ENCODE data around the gene MGMT. TPM values are rescaled to one million over a fixed set of nuclear protein-coding genes. Genes with fewer than 3 reads are reported as not detected.

Gene MGMT
- polyA plus RNA-seq, 3 donors = 9.5 to 23.5 (median 17.5) TPM

DNA sequence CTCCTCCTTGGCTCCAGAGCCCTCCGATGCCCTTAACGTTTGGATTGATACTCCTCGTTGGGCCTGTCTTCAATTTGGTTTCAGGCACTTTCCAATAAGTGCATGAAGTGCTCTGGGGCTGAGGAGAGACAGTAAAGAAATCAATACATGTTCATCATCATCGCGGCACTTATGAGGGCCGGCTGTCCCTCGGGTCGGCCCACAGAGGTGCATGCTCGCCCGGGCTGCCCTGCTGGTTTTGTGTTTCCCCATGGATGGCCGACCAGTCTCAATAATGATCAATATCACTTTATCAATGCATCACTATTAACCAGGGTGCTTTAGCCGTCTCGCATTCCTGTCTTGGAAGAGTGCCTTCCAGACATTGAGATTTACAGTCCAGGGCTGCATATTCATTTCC is 342.8 kb downstream of the MGMT start:
- no peak for TF ChIP-seq CTCF (IDR thresholded peaks at IDR 0.05)
- WGBS (ENCODE audit: insufficient coverage) = 89% methylated on average over 7 of the region's 13 CpGs
- no peak overlapping the region for H3K4me3 Mint-ChIP-seq
- H3K4me3 ChIP-seq (replicated peaks in 1 of 3; ENCODE audit: low read depth in 2 of 3, low read length in 3 of 3) = no peak overlapping the region
- H3K27me3 Mint-ChIP-seq (ENCODE audit: low read depth in 3 of 3) = peaks cover 0 to 4% (median 1%) of the 10 kb centered on the region in 3 donors
- H3K79me2 ChIP-seq (ENCODE audit: insufficient read depth, low read length) = no peaks in the 10 kb centered on the region
- no peak overlapping the region for H3K27ac Mint-ChIP-seq
- H3K4me1 ChIP-seq (ENCODE audit: control insufficient read depth in 1 of 2, insufficient read depth in 2 of 2, low read length in 2 of 2) = no peaks in the 10 kb centered on the region
- DNase-seq = no peak
- H3K4me2 ChIP-seq (replicated peaks; ENCODE audit: extremely low read depth, low read length, poor library complexity, severe bottlenecking) = no peak overlapping the region
- no peaks in the 10 kb centered on the region for H3K36me3 Mint-ChIP-seq
- H3K27me3 ChIP-seq (ENCODE audit: control insufficient read depth in 2 of 2, insufficient read depth in 2 of 2, low read length in 2 of 2) = no peaks in the 10 kb centered on the region
- no peaks in the 10 kb centered on the region for H3K36me3 ChIP-seq (replicated peaks in 1 of 2; ENCODE audit: control insufficient read depth in 1 of 2, insufficient read depth in 2 of 2, low read length in 2 of 2)
- H3K9me3 Mint-ChIP-seq = peaks cover 10 to 37% (median 20%) of the 10 kb centered on the region in 7 donors
- H3K9me3 ChIP-seq (replicated peaks in 1 of 2; ENCODE audit: control insufficient read depth in 1 of 2, insufficient read depth in 1 of 2, low read length in 2 of 2) = peaks cover 3 to 16% of the 10 kb centered on the region in 2 donors
- H3K27ac ChIP-seq (ENCODE audit: low read depth in 1 of 2, low read length in 2 of 2) = no peak overlapping the region
- H4K20me1 ChIP-seq (ENCODE audit: insufficient read depth, low read length) = no peaks in the 10 kb centered on the region
- no peaks in the 10 kb centered on the region for H3K4me1 Mint-ChIP-seq
- intact Hi-C loops (cut with micrococcal nuclease) = no loop called here
- no peak overlapping the region for H3K9ac ChIP-seq (ENCODE audit: insufficient read depth, low read length, poor library complexity, severe bottlenecking)
- no peak overlapping the region for H2AFZ ChIP-seq (ENCODE audit: insufficient read depth, low read depth, low read length, poor library complexity, severe bottlenecking)

DNA sequence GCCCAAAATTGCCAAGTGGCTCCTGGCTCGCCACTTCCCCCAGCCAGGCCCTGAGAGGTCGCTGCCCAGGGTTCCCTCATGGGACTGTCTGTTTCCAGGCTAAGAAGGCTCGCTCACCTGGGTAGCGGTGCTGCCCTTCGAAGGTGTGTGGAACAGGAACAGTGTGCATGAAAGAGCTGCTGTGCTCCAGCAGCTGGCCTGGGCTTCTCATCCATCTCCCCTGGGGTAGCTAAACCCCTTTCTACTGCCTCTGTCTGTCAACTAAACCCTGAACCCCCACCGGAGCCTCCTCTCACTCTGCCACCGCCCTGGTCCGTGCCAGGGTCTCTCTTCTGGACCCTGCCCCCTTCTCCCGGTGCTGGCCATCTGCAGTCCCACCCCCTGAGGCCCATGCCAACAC is 344.2 kb downstream of the MGMT start:
- Histone ChIP-seq H3K36me3 (replicated peaks in 1 of 2; ENCODE audit: control insufficient read depth in 1 of 2, insufficient read depth in 2 of 2, low read length in 2 of 2) (no peaks in the 10 kb centered on the region), H3K4me3 (replicated peaks in 1 of 3; ENCODE audit: low read depth in 2 of 3, low read length in 3 of 3) (no peak overlapping the region), H3K27ac (ENCODE audit: low read depth in 1 of 2, low read length in 2 of 2) (no peak overlapping the region), H3K4me2 (replicated peaks; ENCODE audit: extremely low read depth, low read length, poor library complexity, severe bottlenecking) (no peak overlapping the region), H4K20me1 (ENCODE audit: insufficient read depth, low read length) (no peaks in the 10 kb centered on the region), H2AFZ (ENCODE audit: insufficient read depth, low read depth, low read length, poor library complexity, severe bottlenecking) (no peak overlapping the region), H3K79me2 (ENCODE audit: insufficient read depth, low read length) (no peaks in the 10 kb centered on the region), H3K27me3 (ENCODE audit: control insufficient read depth in 2 of 2, insufficient read depth in 2 of 2, low read length in 2 of 2) (no peaks in the 10 kb centered on the region), H3K9ac (ENCODE audit: insufficient read depth, low read length, poor library complexity, severe bottlenecking) (no peak overlapping the region), H3K9me3 (replicated peaks in 1 of 2; ENCODE audit: control insufficient read depth in 1 of 2, insufficient read depth in 1 of 2, low read length in 2 of 2) (peaks cover 0 to 15% of the 10 kb centered on the region in 2 donors), H3K4me1 (ENCODE audit: control insufficient read depth in 1 of 2, insufficient read depth in 2 of 2, low read length in 2 of 2) (no peaks in the 10 kb centered on the region)
- no peak for TF ChIP-seq CTCF (IDR thresholded peaks at IDR 0.05)
- Mint-ChIP-seq H3K4me1 (no peaks in the 10 kb centered on the region), H3K9me3 (peaks cover 8 to 29% (median 11%) of the 10 kb centered on the region in 7 donors), H3K27ac (no peak overlapping the region), H3K4me3 (no peak overlapping the region), H3K36me3 (no peaks in the 10 kb centered on the region), H3K27me3 (ENCODE audit: low read depth in 3 of 3) (peaks cover 0 to 5% (median 4%) of the 10 kb centered on the region in 3 donors)
- intact Hi-C loops (cut with micrococcal nuclease) = no loop called here
- DNase-seq = no peak
- WGBS (ENCODE audit: insufficient coverage) = 88% methylated on average over 6 of the region's 9 CpGs

All from CD14-positive monocyte (primary cell).